C4-2B (cell line): Measurements from ENCODE around the gene RNF38.
"Not testable (repeated sequence)": the region's sequence is repeated elsewhere in the genome, so short reads cannot be mapped to it uniquely, and the experiment has no call there.

Experiments used
- H3K27ac ChIP-seq: fragments of 450-650 bp; 2 replicates; pipeline ENCODE4 v1.5.1; 2017
- CTCF ChIP-seq: fragments of 450-650 bp; conservative IDR thresholded peaks from 2 replicates; pipeline ENCODE4 v1.5.1; 2017; ENCODE audit warnings: mild to moderate bottlenecking
- ZFX ChIP-seq: fragments of 450-650 bp; IDR thresholded peaks from 2 replicates; pipeline ENCODE4 v1.6.1; 2017

Gene RNF38

GRCh38 chr9:36297798-36298197 lies 102.3 kb downstream of the RNF38 start:
- H3K27ac ChIP-seq, result no peak overlapping the region
- TF ChIP-seq CTCF (no peak), ZFX (no peak)

GRCh38 chr9:36294996-36295395 lies 105.1 kb downstream of the RNF38 start:
- H3K27ac ChIP-seq, result not testable (repeated sequence)

GRCh38 chr9:36293918-36294317 lies 106.2 kb downstream of the RNF38 start:
- TF ChIP-seq ZFX (no peak), CTCF (no peak)
- no peak overlapping the region for H3K27ac ChIP-seq

- TF ChIP-seq ZFX (no peak), CTCF (no peak)
These were observed 106.9 kb downstream of the RNF38 start for GRCh38 chr9:36293171-36293570.

GRCh38 chr9:36292641-36293040 lies 107.4 kb downstream of the RNF38 start:
- TF ChIP-seq ZFX (no peak), CTCF (no peak)
- no peak overlapping the region for H3K27ac ChIP-seq

More at GRCh38 chr9:36293171-36293570, 106.9 kb downstream of the RNF38 start:
- H3K27ac ChIP-seq, result no peak overlapping the region

GRCh38 chr9:36290996-36291395 lies 109.1 kb downstream of the RNF38 start:
- no peak overlapping the region for H3K27ac ChIP-seq
- TF ChIP-seq CTCF, result no peak
- TF ChIP-seq ZFX, result no peak

GRCh38 chr9:36289836-36290435 lies 110.1 kb downstream of the RNF38 start:
- no peak overlapping the region for H3K27ac ChIP-seq
- TF ChIP-seq CTCF, result no peak
- no peak for TF ChIP-seq ZFX

- TF ChIP-seq CTCF (no peak), ZFX (no peak)
- no peak overlapping the region for H3K27ac ChIP-seq
These were observed 112.0 kb downstream of the RNF38 start for GRCh38 chr9:36288070-36288469.
